ENCODE results near the gene PDE4B. TPM values are rescaled to one million over a fixed set of nuclear protein-coding genes. Genes with fewer than 3 reads are reported as not detected.
A peak's percentile ranks its signal among the peaks of the same experiment; 100 is the strongest.

PDE4B gene
- total and polyA plus RNA-seq, 2 donors from 2014 or later = 2.0 to 8.7 TPM

GRCh38 chr1:65890201-65890843, 97.6 kb downstream of the PDE4B start:
- DNase-seq = peak in 2 of 5 donors; percentile 25 to 37

GRCh38 chr1:65894738-65895605, 102.3 kb downstream of the PDE4B start:
- Histone ChIP-seq H3K36me3 (ENCODE audit: control insufficient read depth in 2 of 3, insufficient read depth in 3 of 3, low read length in 3 of 3) (no peaks in the 10 kb centered on the region), H3K4me3 (ENCODE audit: low read length in 3 of 3) (no peak overlapping the region), H3K4me1 (ENCODE audit: control insufficient read depth in 2 of 3, insufficient read depth in 2 of 3, low read depth in 1 of 3, low read length in 3 of 3) (no peaks in the 10 kb centered on the region), H3K9ac (ENCODE audit: low read length in 3 of 3) (no peak overlapping the region), H3K27ac (ENCODE audit: low read depth in 2 of 2, low read length in 2 of 2) (no peak overlapping the region), H3K27me3 (ENCODE audit: control insufficient read depth, insufficient read depth, low read length) (no peaks in the 10 kb centered on the region), H3K9me3 (ENCODE audit: control insufficient read depth in 2 of 3, insufficient read depth in 1 of 3, low read length in 3 of 3) (no peaks in the 10 kb centered on the region)
- peak in 2 of 5 donors; percentile 36 to 44 for DNase-seq
- no peak for TF ChIP-seq CTCF (IDR thresholded peaks at IDR 0.05; ENCODE audit: borderline replicate concordance, extremely low read depth, insufficient read depth)
- FAIRE-seq = no peak
- intact Hi-C loops (cut with DNase I) = no loop called here

More at GRCh38 chr1:65890201-65890843, 97.6 kb downstream of the PDE4B start:
- Histone ChIP-seq H3K27me3 (ENCODE audit: control insufficient read depth, insufficient read depth, low read length) (no peaks in the 10 kb centered on the region), H3K4me1 (ENCODE audit: control insufficient read depth in 2 of 3, insufficient read depth in 2 of 3, low read depth in 1 of 3, low read length in 3 of 3) (no peaks in the 10 kb centered on the region), H3K4me3 (ENCODE audit: low read length in 3 of 3) (no peak overlapping the region), H3K27ac (ENCODE audit: low read depth in 2 of 2, low read length in 2 of 2) (no peak overlapping the region), H3K9ac (ENCODE audit: low read length in 3 of 3) (no peak overlapping the region), H3K36me3 (ENCODE audit: control insufficient read depth in 2 of 3, insufficient read depth in 3 of 3, low read length in 3 of 3) (no peaks in the 10 kb centered on the region), H3K9me3 (ENCODE audit: control insufficient read depth in 2 of 3, insufficient read depth in 1 of 3, low read length in 3 of 3) (peaks cover 0 to 9% (median 5%) of the 10 kb centered on the region in 3 donors)
- TF ChIP-seq CTCF (IDR thresholded peaks at IDR 0.05; ENCODE audit: borderline replicate concordance, extremely low read depth, insufficient read depth) = no peak
- intact Hi-C loops (cut with DNase I) = no loop called here
- FAIRE-seq = no peak

- FAIRE-seq = no peak
- intact Hi-C loops (cut with DNase I) = no loop called here
- H3K4me1 ChIP-seq (ENCODE audit: control insufficient read depth in 2 of 3, insufficient read depth in 2 of 3, low read depth in 1 of 3, low read length in 3 of 3) = no peaks in the 10 kb centered on the region
Measured at GRCh38 chr1:65896721-65897120, 104.0 kb downstream of the PDE4B start.

More at GRCh38 chr1:65896721-65897120, 104.0 kb downstream of the PDE4B start:
- H3K4me3 ChIP-seq (ENCODE audit: low read length in 3 of 3) = no peak overlapping the region
- no peak overlapping the region for H3K27ac ChIP-seq (ENCODE audit: low read depth in 2 of 2, low read length in 2 of 2)
- TF ChIP-seq CTCF (IDR thresholded peaks at IDR 0.05; ENCODE audit: borderline replicate concordance, extremely low read depth, insufficient read depth) = no peak
- no peak for DNase-seq
- no peaks in the 10 kb centered on the region for H3K9me3 ChIP-seq (ENCODE audit: control insufficient read depth in 2 of 3, insufficient read depth in 1 of 3, low read length in 3 of 3)
- H3K9ac ChIP-seq (ENCODE audit: low read length in 3 of 3) = no peak overlapping the region
- H3K36me3 ChIP-seq (ENCODE audit: control insufficient read depth in 2 of 3, insufficient read depth in 3 of 3, low read length in 3 of 3) = no peaks in the 10 kb centered on the region
- H3K27me3 ChIP-seq (ENCODE audit: control insufficient read depth, insufficient read depth, low read length) = no peaks in the 10 kb centered on the region

Measured in kidney (tissue), 14 donors.